ENCODE results near the gene GALNT10.

DNA sequence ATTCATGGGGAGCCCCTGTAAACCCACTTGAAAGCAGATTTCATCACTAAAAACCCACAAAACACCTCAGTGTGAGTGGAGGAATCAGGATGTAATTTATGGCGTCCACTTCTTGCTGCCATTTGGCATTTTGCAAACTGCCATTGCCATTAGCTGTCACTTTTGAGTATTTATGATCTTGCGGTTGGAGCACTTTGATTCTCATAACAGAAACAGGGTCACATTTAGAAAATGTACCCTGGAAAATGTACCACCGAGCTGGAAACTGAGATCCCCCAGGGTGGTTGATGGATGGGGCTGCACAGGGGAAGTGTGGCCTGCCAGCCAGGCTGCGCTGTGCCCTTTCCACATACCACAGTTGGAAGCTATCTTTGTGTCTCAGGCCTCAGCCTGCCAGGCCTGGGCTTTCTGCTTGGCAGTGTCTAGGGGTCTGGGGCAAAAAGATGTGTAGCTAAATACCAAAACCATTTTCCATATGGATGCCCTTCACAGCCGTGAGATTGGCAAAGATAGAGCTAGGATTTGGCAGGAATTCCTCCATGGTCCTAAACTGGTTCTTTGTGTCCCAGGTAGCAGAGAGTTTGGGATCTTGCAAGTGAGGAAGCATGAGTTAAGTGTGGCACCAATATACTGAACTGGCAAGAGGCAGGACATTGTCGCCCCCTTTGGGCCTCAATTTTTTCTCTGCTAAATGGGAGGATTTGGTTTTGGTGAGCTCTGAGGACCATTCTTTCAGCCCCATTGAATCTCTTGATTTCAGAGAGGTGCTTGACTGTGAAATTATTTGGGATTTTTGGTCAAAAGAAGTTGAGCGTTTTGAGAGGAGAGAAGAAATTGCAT, 46.2 kb downstream of the GALNT10 start:
- TF ChIP-seq SP1 (CRISPR knock-in tag; conservative IDR thresholded peaks at IDR 0.05): no peak
- TF ChIP-seq, protein P1, sequence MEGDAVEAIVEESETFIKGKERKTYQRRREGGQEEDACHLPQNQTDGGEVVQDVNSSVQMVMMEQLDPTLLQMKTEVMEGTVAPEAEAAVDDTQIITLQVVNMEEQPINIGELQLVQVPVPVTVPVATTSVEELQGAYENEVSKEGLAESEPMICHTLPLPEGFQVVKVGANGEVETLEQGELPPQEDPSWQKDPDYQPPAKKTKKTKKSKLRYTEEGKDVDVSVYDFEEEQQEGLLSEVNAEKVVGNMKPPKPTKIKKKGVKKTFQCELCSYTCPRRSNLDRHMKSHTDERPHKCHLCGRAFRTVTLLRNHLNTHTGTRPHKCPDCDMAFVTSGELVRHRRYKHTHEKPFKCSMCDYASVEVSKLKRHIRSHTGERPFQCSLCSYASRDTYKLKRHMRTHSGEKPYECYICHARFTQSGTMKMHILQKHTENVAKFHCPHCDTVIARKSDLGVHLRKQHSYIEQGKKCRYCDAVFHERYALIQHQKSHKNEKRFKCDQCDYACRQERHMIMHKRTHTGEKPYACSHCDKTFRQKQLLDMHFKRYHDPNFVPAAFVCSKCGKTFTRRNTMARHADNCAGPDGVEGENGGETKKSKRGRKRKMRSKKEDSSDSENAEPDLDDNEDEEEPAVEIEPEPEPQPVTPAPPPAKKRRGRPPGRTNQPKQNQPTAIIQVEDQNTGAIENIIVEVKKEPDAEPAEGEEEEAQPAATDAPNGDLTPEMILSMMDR (IDR thresholded peaks at IDR 0.05): no peak
- no peak for TF ChIP-seq JUN (CRISPR knock-in tag; IDR thresholded peaks at IDR 0.05)
- TF ChIP-seq GABPB1 (CRISPR knock-in tag; IDR thresholded peaks at IDR 0.05): no peak
- TF ChIP-seq, protein P2, sequence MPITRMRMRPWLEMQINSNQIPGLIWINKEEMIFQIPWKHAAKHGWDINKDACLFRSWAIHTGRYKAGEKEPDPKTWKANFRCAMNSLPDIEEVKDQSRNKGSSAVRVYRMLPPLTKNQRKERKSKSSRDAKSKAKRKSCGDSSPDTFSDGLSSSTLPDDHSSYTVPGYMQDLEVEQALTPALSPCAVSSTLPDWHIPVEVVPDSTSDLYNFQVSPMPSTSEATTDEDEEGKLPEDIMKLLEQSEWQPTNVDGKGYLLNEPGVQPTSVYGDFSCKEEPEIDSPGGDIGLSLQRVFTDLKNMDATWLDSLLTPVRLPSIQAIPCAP (CRISPR knock-in tag; IDR thresholded peaks at IDR 0.05): no peak
- TF ChIP-seq, protein P3, sequence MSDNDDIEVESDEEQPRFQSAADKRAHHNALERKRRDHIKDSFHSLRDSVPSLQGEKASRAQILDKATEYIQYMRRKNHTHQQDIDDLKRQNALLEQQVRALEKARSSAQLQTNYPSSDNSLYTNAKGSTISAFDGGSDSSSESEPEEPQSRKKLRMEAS (CRISPR knock-in tag; IDR thresholded peaks at IDR 0.05): no peak
- TF ChIP-seq, protein P4, sequence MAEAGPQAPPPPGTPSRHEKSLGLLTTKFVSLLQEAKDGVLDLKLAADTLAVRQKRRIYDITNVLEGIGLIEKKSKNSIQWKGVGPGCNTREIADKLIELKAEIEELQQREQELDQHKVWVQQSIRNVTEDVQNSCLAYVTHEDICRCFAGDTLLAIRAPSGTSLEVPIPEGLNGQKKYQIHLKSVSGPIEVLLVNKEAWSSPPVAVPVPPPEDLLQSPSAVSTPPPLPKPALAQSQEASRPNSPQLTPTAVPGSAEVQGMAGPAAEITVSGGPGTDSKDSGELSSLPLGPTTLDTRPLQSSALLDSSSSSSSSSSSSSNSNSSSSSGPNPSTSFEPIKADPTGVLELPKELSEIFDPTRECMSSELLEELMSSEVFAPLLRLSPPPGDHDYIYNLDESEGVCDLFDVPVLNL (CRISPR knock-in tag; IDR thresholded peaks at IDR 0.05; ENCODE audit: borderline replicate concordance, low read depth): no peak
- no peak for TF ChIP-seq TP53 (CRISPR knock-in tag; IDR thresholded peaks at IDR 0.05)
- TF ChIP-seq, protein P5, sequence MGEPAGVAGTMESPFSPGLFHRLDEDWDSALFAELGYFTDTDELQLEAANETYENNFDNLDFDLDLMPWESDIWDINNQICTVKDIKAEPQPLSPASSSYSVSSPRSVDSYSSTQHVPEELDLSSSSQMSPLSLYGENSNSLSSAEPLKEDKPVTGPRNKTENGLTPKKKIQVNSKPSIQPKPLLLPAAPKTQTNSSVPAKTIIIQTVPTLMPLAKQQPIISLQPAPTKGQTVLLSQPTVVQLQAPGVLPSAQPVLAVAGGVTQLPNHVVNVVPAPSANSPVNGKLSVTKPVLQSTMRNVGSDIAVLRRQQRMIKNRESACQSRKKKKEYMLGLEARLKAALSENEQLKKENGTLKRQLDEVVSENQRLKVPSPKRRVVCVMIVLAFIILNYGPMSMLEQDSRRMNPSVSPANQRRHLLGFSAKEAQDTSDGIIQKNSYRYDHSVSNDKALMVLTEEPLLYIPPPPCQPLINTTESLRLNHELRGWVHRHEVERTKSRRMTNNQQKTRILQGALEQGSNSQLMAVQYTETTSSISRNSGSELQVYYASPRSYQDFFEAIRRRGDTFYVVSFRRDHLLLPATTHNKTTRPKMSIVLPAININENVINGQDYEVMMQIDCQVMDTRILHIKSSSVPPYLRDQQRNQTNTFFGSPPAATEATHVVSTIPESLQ (CRISPR knock-in tag; IDR thresholded peaks at IDR 0.05): no peak
- TF ChIP-seq, protein P6, sequence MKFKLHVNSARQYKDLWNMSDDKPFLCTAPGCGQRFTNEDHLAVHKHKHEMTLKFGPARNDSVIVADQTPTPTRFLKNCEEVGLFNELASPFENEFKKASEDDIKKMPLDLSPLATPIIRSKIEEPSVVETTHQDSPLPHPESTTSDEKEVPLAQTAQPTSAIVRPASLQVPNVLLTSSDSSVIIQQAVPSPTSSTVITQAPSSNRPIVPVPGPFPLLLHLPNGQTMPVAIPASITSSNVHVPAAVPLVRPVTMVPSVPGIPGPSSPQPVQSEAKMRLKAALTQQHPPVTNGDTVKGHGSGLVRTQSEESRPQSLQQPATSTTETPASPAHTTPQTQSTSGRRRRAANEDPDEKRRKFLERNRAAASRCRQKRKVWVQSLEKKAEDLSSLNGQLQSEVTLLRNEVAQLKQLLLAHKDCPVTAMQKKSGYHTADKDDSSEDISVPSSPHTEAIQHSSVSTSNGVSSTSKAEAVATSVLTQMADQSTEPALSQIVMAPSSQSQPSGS (CRISPR knock-in tag; IDR thresholded peaks at IDR 0.05; ENCODE audit: borderline replicate concordance, low read depth): no peak
- TF ChIP-seq, protein P7, sequence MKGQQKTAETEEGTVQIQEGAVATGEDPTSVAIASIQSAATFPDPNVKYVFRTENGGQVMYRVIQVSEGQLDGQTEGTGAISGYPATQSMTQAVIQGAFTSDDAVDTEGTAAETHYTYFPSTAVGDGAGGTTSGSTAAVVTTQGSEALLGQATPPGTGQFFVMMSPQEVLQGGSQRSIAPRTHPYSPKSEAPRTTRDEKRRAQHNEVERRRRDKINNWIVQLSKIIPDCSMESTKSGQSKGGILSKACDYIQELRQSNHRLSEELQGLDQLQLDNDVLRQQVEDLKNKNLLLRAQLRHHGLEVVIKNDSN (CRISPR knock-in tag; IDR thresholded peaks at IDR 0.05): no peak
- TF ChIP-seq RELA (CRISPR knock-in tag; IDR thresholded peaks at IDR 0.05; ENCODE audit: borderline replicate concordance): no peak
- TF ChIP-seq GTF2I (CRISPR knock-in tag; conservative IDR thresholded peaks at IDR 0.05): no peak

Measured in WTC11 (cell line).